MG63 (cell line): Measurements from ENCODE around the gene CBLB. TPM values are rescaled to one million over a fixed set of nuclear protein-coding genes. Genes with fewer than 3 reads are reported as not detected.

Experiments
- DNase-seq: peaks from one replicate; pipeline ENCODE4 v3.0.0-alpha.2; 2020
- H3K27me3 ChIP-seq: fragments of 250-450 bp; sonication (Bioruptor Pico); 2 replicates; pipeline ENCODE4 v1.5.1; 2020; ENCODE audit warnings: mild to moderate bottlenecking, moderate library complexity
- H3K36me3 ChIP-seq: fragments of 250-450 bp; sonication (Bioruptor Pico); 2 replicates; pipeline ENCODE4 v1.5.1; 2020; ENCODE audit warnings: mild to moderate bottlenecking, moderate library complexity
- H3K4me3 ChIP-seq: fragments of 250-450 bp; sonication (Bioruptor Pico); 2 replicates; pipeline ENCODE4 v1.5.1; 2020; ENCODE audit warnings: mild to moderate bottlenecking, moderate library complexity
- H3K9me3 ChIP-seq: fragments of 250-450 bp; sonication (Bioruptor Pico); 2 replicates; pipeline ENCODE4 v1.5.1; 2020; ENCODE audit warnings: mild to moderate bottlenecking, moderate library complexity
- total RNA-seq: library from RNA; depleted of rRNA; stranded (reverse); fragments of >200 nt; shearing (Covaris generic); gene quantifications from 2 replicates; pipeline ENCODE4 v1.2.3, GENCODE V29; 2014; ENCODE audit warnings: low replicate concordance

CBLB gene
- total RNA-seq, 1 experiment from 2014 or later, result 2.9 TPM

- Histone ChIP-seq H3K9me3 (no peaks in the 10 kb centered on the region), H3K36me3 (peaks cover 13% of the 10 kb centered on the region), H3K4me3 (no peak overlapping the region), H3K27me3 (no peaks in the 10 kb centered on the region)
- no peak for DNase-seq
These were observed 10.8 kb downstream of the CBLB start for GRCh38 chr3:105858017-105858416.

- Histone ChIP-seq H3K4me3 (no peak overlapping the region), H3K9me3 (no peaks in the 10 kb centered on the region), H3K36me3 (peaks cover 14% of the 10 kb centered on the region), H3K27me3 (no peaks in the 10 kb centered on the region)
- no peak for DNase-seq
These were observed 11.2 kb downstream of the CBLB start for GRCh38 chr3:105857601-105858000.

- DNase-seq, result no peak
- Histone ChIP-seq H3K27me3 (no peaks in the 10 kb centered on the region), H3K36me3 (peaks cover 16% of the 10 kb centered on the region), H3K9me3 (no peaks in the 10 kb centered on the region), H3K4me3 (no peak overlapping the region)
These were observed 12.2 kb downstream of the CBLB start for GRCh38 chr3:105856605-105857004.

GRCh38 chr3:105853801-105854432, 14.9 kb downstream of the CBLB start:
- peaks cover 16% of the 10 kb centered on the region for H3K36me3 ChIP-seq
- no peak for DNase-seq
- no peaks in the 10 kb centered on the region for H3K9me3 ChIP-seq
- H3K4me3 ChIP-seq, result no peak overlapping the region
- no peaks in the 10 kb centered on the region for H3K27me3 ChIP-seq

GRCh38 chr3:105851582-105851981, 17.2 kb downstream of the CBLB start:
- Histone ChIP-seq H3K27me3 (no peaks in the 10 kb centered on the region), H3K36me3 (peaks cover 13% of the 10 kb centered on the region), H3K4me3 (no peak overlapping the region), H3K9me3 (no peaks in the 10 kb centered on the region)
- no peak for DNase-seq

- H3K4me3 ChIP-seq, result no peak overlapping the region
- H3K36me3 ChIP-seq, result peaks cover 13% of the 10 kb centered on the region
- H3K9me3 ChIP-seq, result no peaks in the 10 kb centered on the region
These were observed 17.6 kb downstream of the CBLB start for GRCh38 chr3:105851176-105851575.

GRCh38 chr3:105850593-105850992, 18.2 kb downstream of the CBLB start:
- H3K27me3 ChIP-seq, result no peaks in the 10 kb centered on the region
- DNase-seq, result no peak
- no peaks in the 10 kb centered on the region for H3K9me3 ChIP-seq
- peaks cover 13% of the 10 kb centered on the region for H3K36me3 ChIP-seq
- no peak overlapping the region for H3K4me3 ChIP-seq

More at GRCh38 chr3:105851176-105851575, 17.6 kb downstream of the CBLB start:
- DNase-seq, result no peak
- no peaks in the 10 kb centered on the region for H3K27me3 ChIP-seq

- no peaks in the 10 kb centered on the region for H3K9me3 ChIP-seq
- no peak overlapping the region for H3K4me3 ChIP-seq
- DNase-seq, result no peak
- no peaks in the 10 kb centered on the region for H3K27me3 ChIP-seq
- H3K36me3 ChIP-seq, result peaks cover 9% of the 10 kb centered on the region
These were observed 20.0 kb downstream of the CBLB start for GRCh38 chr3:105848821-105849220.

GRCh38 chr3:105847865-105848264, 20.9 kb downstream of the CBLB start:
- Histone ChIP-seq H3K4me3 (no peak overlapping the region), H3K36me3 (peaks cover 4% of the 10 kb centered on the region), H3K27me3 (no peaks in the 10 kb centered on the region), H3K9me3 (no peaks in the 10 kb centered on the region)
- DNase-seq, result no peak

GRCh38 chr3:105847452-105847851, 21.4 kb downstream of the CBLB start:
- no peak for DNase-seq
- Histone ChIP-seq H3K27me3 (no peaks in the 10 kb centered on the region), H3K36me3 (peaks cover 4% of the 10 kb centered on the region), H3K4me3 (no peak overlapping the region), H3K9me3 (no peaks in the 10 kb centered on the region)

GRCh38 chr3:105846809-105847208, 22.0 kb downstream of the CBLB start:
- H3K4me3 ChIP-seq, result no peak overlapping the region
- H3K9me3 ChIP-seq, result no peaks in the 10 kb centered on the region
- H3K36me3 ChIP-seq, result peaks cover 4% of the 10 kb centered on the region
- DNase-seq, result no peak
- no peaks in the 10 kb centered on the region for H3K27me3 ChIP-seq

GRCh38 chr3:105845488-105845887, 23.3 kb downstream of the CBLB start:
- Histone ChIP-seq H3K4me3 (no peak overlapping the region), H3K27me3 (no peaks in the 10 kb centered on the region), H3K9me3 (no peaks in the 10 kb centered on the region), H3K36me3 (no peaks in the 10 kb centered on the region)
- no peak for DNase-seq

GRCh38 chr3:105844704-105845103, 24.1 kb downstream of the CBLB start:
- no peak overlapping the region for H3K4me3 ChIP-seq

GRCh38 chr3:105843994-105844393, 24.8 kb downstream of the CBLB start:
- Histone ChIP-seq H3K36me3 (no peaks in the 10 kb centered on the region), H3K9me3 (no peaks in the 10 kb centered on the region), H3K27me3 (no peaks in the 10 kb centered on the region), H3K4me3 (no peak overlapping the region)
- DNase-seq, result no peak

More at GRCh38 chr3:105844704-105845103, 24.1 kb downstream of the CBLB start:
- no peaks in the 10 kb centered on the region for H3K27me3 ChIP-seq
- H3K36me3 ChIP-seq, result no peaks in the 10 kb centered on the region
- DNase-seq, result no peak
- H3K9me3 ChIP-seq, result no peaks in the 10 kb centered on the region

GRCh38 chr3:105842943-105843342, 25.9 kb downstream of the CBLB start:
- Histone ChIP-seq H3K27me3 (no peaks in the 10 kb centered on the region), H3K9me3 (no peaks in the 10 kb centered on the region), H3K4me3 (no peak overlapping the region), H3K36me3 (no peaks in the 10 kb centered on the region)
- DNase-seq, result peak; percentile 16

- DNase-seq, result no peak
- Histone ChIP-seq H3K36me3 (no peaks in the 10 kb centered on the region), H3K27me3 (no peaks in the 10 kb centered on the region), H3K4me3 (no peak overlapping the region), H3K9me3 (no peaks in the 10 kb centered on the region)
These were observed 26.4 kb downstream of the CBLB start for GRCh38 chr3:105842449-105842848.

- no peaks in the 10 kb centered on the region for H3K27me3 ChIP-seq
- no peak overlapping the region for H3K4me3 ChIP-seq
- no peaks in the 10 kb centered on the region; the same call in 1 of the 2 replicates for H3K36me3 ChIP-seq
- no peaks in the 10 kb centered on the region for H3K9me3 ChIP-seq
- DNase-seq, result no peak
These were observed 30.9 kb downstream of the CBLB start for GRCh38 chr3:105837947-105838346.

GRCh38 chr3:105837143-105837740, 31.6 kb downstream of the CBLB start:
- no peak overlapping the region for H3K4me3 ChIP-seq
- DNase-seq, result no peak
- H3K36me3 ChIP-seq, result peaks cover 4% of the 10 kb centered on the region; the same call in 1 of the 2 replicates
- no peaks in the 10 kb centered on the region for H3K27me3 ChIP-seq
- no peaks in the 10 kb centered on the region for H3K9me3 ChIP-seq
